ENCODE measurements around the gene PDXDC1. TPM values are rescaled to one million over a fixed set of nuclear protein-coding genes. Genes with fewer than 3 reads are reported as not detected.
"Not testable (repeated sequence)": the region's sequence is repeated elsewhere in the genome, so short reads cannot be mapped to it uniquely, and the experiment has no call there.

Gene PDXDC1
- polyA plus RNA-seq, 4 donors, result 52.8 to 122 (median 97.4) TPM

- DNase-seq (ENCODE audit: low read depth in 4 of 4, low spot score in 3 of 4), result not testable (repeated sequence)
Observed at GRCh38 chr16:15127641-15128425, 153.0 kb downstream of the PDXDC1 start.

DNA sequence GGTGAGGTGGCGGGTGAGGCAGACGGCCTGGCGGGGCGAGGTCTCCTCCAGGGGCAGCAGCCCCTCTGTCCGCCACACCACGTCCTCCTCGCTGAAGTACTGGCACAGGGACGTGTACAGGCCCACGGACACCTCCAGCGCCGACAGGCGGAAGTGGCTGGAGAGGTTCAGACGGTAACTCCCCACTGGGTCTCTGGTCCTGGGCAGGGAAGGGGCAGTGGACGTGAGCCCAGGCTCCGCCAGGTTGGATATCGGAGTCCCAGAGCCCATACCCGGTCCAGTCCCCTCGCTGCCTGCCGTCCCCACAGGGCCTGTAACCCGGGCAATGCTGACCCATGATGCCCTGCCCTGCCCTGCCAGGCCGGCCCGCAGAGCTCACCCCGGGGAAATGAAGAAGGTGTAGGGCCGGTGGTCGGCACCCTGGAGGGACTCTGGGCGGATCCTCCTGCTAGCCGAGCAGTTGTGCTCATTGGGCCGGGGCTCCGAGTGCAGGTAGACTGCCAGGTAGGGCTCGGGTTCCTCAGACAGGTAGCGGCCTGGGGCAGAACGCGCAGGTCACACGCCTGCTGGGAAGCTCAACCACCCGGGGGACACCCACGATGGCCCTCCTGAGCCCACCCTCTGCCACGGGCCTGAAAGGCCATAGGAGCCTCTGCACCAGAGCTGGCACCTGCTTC lies 155.6 kb downstream of the PDXDC1 start:
- not testable (repeated sequence) for DNase-seq (ENCODE audit: low read depth in 4 of 4, low spot score in 3 of 4)

- DNase-seq (ENCODE audit: low read depth in 4 of 4, low spot score in 3 of 4), result not testable (repeated sequence)
Observed at GRCh38 chr16:15130943-15131700, 156.3 kb downstream of the PDXDC1 start.

- DNase-seq (ENCODE audit: low read depth in 4 of 4, low spot score in 3 of 4), result not testable (repeated sequence)
Observed at GRCh38 chr16:15132719-15133428, 158.0 kb downstream of the PDXDC1 start.

- not testable (repeated sequence) for DNase-seq (ENCODE audit: low read depth in 4 of 4, low spot score in 3 of 4)
Observed at GRCh38 chr16:15133554-15133953, 158.7 kb downstream of the PDXDC1 start.

DNA sequence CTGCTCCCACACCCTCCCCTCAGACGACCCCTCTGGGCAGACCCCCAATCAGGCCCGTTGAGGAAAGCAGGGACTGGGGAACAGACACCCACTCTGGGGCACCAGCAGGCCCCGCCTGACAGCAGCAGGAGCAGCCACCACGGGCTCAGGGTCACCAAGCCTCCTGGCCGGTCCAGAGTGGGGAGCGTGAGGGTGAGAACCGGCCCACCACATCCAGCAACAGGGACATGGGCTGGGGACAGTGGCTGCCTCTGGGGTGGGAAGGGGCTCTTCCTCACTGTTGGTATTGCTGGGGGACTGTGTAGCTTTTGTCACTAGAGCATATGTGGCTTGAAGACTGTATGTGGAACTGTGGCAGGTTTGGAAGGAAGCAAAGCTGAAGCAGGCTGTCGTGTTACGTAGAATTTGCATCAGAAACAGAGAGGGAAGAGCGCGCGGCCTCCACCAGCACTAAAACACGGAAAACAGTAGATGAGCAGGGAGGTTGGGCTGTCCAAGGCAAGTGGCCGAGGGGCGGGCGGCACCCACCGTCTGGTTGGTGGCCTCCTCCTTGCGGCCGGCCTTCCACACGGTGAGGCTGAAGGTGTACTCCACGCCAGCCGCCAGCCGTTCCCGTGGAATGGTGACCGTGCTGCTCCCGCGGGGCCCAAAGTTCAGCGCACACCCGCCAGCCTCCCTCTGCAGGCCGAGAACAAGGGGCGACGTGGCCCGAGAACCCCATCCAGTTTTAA lies 160.1 kb downstream of the PDXDC1 start:
- not testable (repeated sequence) for DNase-seq (ENCODE audit: low read depth in 4 of 4, low spot score in 3 of 4)

- DNase-seq (ENCODE audit: low read depth in 4 of 4, low spot score in 3 of 4), result not testable (repeated sequence)
Observed at GRCh38 chr16:15135483-15136360, 160.9 kb downstream of the PDXDC1 start.

- not testable (repeated sequence) for DNase-seq (ENCODE audit: low read depth in 4 of 4, low spot score in 3 of 4)
Observed at GRCh38 chr16:15137514-15137913, 162.7 kb downstream of the PDXDC1 start.

- DNase-seq (ENCODE audit: low read depth in 4 of 4, low spot score in 3 of 4), result not testable (repeated sequence)
Observed at GRCh38 chr16:15140444-15141365, 165.9 kb downstream of the PDXDC1 start.

- DNase-seq (ENCODE audit: low read depth in 4 of 4, low spot score in 3 of 4), result no peak
Observed at GRCh38 chr16:15141586-15141985, 166.8 kb downstream of the PDXDC1 start.

DNA sequence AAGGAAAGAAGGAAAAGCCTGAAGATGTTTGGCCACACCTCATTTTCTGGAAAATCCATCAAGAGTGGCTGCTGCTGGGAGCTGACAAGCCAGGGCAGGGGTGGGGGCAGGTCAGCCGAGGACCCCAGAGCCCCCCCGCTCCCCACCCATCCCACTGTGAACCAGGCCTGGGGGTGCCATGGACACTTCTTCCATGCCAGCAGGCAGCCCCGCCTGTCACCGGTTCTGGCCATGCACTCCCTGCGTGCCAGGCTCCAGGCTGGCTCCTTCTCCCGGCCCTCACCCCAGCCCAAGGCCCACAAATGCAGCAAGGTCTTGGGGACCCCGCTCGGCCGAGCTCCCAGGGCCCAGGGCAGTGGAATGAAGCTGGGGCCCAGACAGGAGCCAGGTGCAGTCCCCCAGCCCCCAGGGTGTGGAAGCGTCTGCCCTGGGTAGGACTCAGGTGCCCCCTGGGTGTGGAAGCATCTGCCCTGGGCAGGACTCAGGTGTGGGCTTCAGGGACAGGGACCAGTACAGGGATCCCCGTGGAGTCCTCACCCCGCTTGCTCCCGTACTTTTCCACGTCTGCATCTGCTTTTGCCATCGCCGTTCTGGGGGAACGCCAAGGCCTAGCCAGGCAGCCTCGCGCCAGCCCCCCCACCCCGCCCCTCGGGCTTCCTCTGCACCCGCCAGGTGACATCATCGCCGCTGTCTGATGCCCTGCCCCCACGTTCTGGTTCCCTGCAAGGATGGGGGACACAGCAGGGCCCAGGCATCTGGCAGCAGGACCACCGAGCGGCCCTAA lies 167.5 kb downstream of the PDXDC1 start:
- not testable (repeated sequence) for DNase-seq (ENCODE audit: low read depth in 4 of 4, low spot score in 3 of 4)

DNA sequence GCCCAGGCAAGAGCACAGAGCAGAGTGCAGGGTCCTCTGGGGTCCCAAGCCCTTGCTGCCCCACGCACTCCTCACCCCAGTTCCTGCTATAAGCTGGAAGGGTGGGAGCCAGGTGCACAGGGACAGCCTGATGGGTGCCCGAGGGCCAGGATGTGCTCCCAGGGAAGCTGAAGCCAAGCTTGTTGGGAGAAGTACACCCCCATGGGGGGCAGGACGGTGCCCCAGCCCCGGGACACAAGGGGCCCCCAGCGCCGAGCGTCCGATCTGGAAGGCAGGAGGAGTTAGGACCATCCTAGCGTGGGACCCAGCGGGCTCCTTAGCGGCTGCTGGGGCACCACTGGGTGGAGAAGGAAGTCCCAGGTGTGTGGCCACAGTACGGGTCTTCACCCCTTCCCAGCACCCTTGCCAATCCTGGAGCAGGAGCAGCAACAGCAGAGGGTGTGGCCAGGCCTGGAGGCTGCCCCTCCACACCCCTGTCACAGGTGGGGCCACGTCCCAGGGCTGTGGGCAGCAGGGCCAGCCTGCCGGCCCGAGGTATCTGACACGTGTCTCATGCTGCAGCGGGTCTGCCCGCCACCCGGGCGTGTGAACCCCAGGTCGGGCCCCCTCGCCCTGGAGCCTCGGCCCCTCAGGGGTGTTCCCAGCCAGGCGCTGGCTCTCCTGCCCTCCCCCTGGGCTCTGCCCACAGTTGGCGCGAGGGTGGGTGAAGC lies 168.2 kb downstream of the PDXDC1 start:
- not testable (repeated sequence) for DNase-seq (ENCODE audit: low read depth in 4 of 4, low spot score in 3 of 4)

DNA sequence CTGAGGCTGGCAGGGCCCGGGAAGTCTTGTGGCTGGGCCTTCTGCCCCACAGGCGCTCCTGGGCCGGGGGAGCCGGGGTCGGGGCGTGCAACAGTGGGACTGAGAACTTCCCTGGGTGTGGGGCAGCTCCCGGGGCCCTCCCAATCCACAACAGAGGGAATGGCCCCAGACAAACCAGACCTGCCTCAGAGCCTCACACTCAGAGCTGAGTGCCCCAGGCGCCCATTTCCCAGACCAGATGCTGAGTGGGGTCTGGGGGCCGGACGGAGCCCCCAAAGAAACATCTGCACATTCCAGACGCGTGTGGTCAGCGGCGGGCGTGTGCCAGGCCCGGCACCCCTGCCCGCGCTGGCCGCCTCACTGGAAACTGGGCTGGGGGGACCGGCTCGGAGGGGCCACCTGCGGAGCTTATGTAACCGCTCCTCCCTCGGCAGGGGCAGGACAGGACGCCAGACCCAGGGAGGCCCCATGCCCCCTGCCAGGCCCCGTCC lies 168.8 kb downstream of the PDXDC1 start:
- DNase-seq (ENCODE audit: low read depth in 4 of 4, low spot score in 3 of 4), result not testable (repeated sequence)

GRCh38 chr16:15144092-15144631 lies 169.3 kb downstream of the PDXDC1 start:
- DNase-seq (ENCODE audit: low read depth in 4 of 4, low spot score in 3 of 4), result not testable (repeated sequence)

GRCh38 chr16:15144781-15145417 lies 170.1 kb downstream of the PDXDC1 start:
- DNase-seq (ENCODE audit: low read depth in 4 of 4, low spot score in 3 of 4), result not testable (repeated sequence)

Data from left renal pelvis (tissue), 4 donors.